Keratinocyte (primary cell): ENCODE data around the gene CLINT1.
"Not testable (repeated sequence)": the region's sequence is repeated elsewhere in the genome, so short reads cannot be mapped to it uniquely, and the experiment has no call there.

Experiments used
- CTCF ChIP-seq, 3 experiments: IDR thresholded peaks in 1 of 3; conservative IDR thresholded peaks in 1 of 3; optimal IDR thresholded peaks in 1 of 3; 2 replicates in 2 of 3; 3 replicates in 1 of 3; pipeline versions ENCODE3 to v1.5.1; 2011; ENCODE audit warnings: low read length in 3 of 3, mild to moderate bottlenecking in 3 of 3, moderate library complexity in 2 of 3, control low read depth in 1 of 3, inconsistent platforms in 1 of 3; ENCODE audit not compliant: insufficient read depth in 2 of 3; ENCODE audit errors: extremely low read depth in 1 of 3
- EZH2 ChIP-seq: IDR thresholded peaks from one replicate; pipeline ENCODE4 v1.6.1; 2012; ENCODE audit warnings: inconsistent platforms, mild to moderate bottlenecking, low read length, moderate library complexity

- TF ChIP-seq EZH2; CTCF (optimal IDR thresholded peaks at IDR 0.05 in 1 of 3, IDR thresholded peaks at IDR 0.05 in 1 of 3, conservative IDR thresholded peaks at IDR 0.05 in 1 of 3; ENCODE audit: extremely low read depth in 1 of 3, insufficient read depth in 2 of 3, low read length in 3 of 3): not testable (repeated sequence)
Observed at GRCh38 chr5:157853365-157853764, 5.6 kb downstream of the CLINT1 start.
